K562 (cell line): ENCODE data around the gene HDAC1. TPM values are rescaled to one million over a fixed set of nuclear protein-coding genes. Genes with fewer than 3 reads are reported as not detected.

Source experiments
- MGA ChIP-seq: fragments of 450-650 bp; IDR thresholded peaks from 2 replicates; pipeline ENCODE4 v1.6.1; 2016; ENCODE audit warnings: mild to moderate bottlenecking, moderate library complexity
- ZNF318 ChIP-seq, 2 experiments: fragments of 450-650 bp; IDR thresholded peaks; 2 replicates each; pipeline ENCODE4 v1.6.1; 2016; ENCODE audit warnings: mild to moderate bottlenecking in 2 of 2, borderline replicate concordance in 1 of 2, low read depth in 1 of 2, moderate library complexity in 1 of 2
- ZNF584 ChIP-seq: fragments of 200-800 bp; sonication (Bioruptor generic); IDR thresholded peaks from 2 replicates; pipeline ENCODE4 v1.6.1; 2016; ENCODE audit warnings: low read depth, mild to moderate bottlenecking, missing genetic modification characterization, missing compliant biosample characterization
- ZNF707 ChIP-seq: fragments of 250-450 bp; sonication (Bioruptor Pico); conservative IDR thresholded peaks from 2 replicates; pipeline ENCODE4 v1.8.0; 2022; ENCODE audit warnings: inconsistent platforms, mild to moderate bottlenecking, moderate library complexity
- ZNF830 ChIP-seq: fragments of 250-450 bp; sonication (Bioruptor Pico); IDR thresholded peaks from 2 replicates; pipeline ENCODE4 v1.5.0; 2021; ENCODE audit warnings: mild to moderate bottlenecking
- polyA plus RNA-seq, 8 experiments: library from polyadenylated mRNA; depleted of rRNA in 4 of 8; stranded (reverse) in 5 of 8; unstranded in 3 of 8; fragments of >200 nt; fragmentation: Nextera tagmentation in 2 of 8; fragmentation: Illumina TruSeq in 1 of 8; extraction: Ambion mirVana in 2 of 8; extraction: Trizol in 1 of 8; gene quantifications; 2 replicates each; pipeline versions ENCODE4 v1.2.1 to v1.2.3, GENCODE V29; 2011 to 2014; ENCODE audit warnings: inconsistent platforms in 1 of 8, missing spikeins in 1 of 8
- total RNA-seq, 7 experiments: library from RNA; depleted of rRNA in 6 of 7; stranded (reverse); fragments of >200 nt in 6 of 7; fragmentation: Illumina TruSeq in 2 of 7; extraction: Trizol in 2 of 7; gene quantifications; 2 replicates each; pipeline versions ENCODE4 v1.2.1 to v1.2.3, GENCODE V29; 2011 to 2021; ENCODE audit warnings: low replicate concordance in 1 of 7

HDAC1 gene
- total and polyA plus RNA-seq, 9 of the 15 experiments (the other 6 are each of a cell fraction or from before 2014, with no cell fraction given), result 169 to 384 (median 193) TPM

- peak; percentile 95 for TF ChIP-seq MGA
- TF ChIP-seq ZNF318 (IDR thresholded peaks at IDR 0.05; ENCODE audit: borderline replicate concordance in 1 of 2, low read depth in 1 of 2), result no peak
- peak; percentile 92 for TF ChIP-seq ZNF830
- no peak for TF ChIP-seq ZNF584 (CRISPR knock-in tag)
- TF ChIP-seq ZNF707, result 0 out of 2 replicates have a peak, but pooled peaks have one; percentile 38
Measured at GRCh38 chr1:32291708-32292538, at the start of gene HDAC1 (continued).
